H9 (cell line): Measurements from ENCODE around the gene MITF. TPM values are rescaled to one million over a fixed set of nuclear protein-coding genes. Genes with fewer than 3 reads are reported as not detected.

Experiments used
- DNase-seq: peaks from one replicate; pipeline ENCODE4 v3.0.0-alpha.2; 2017
- H2AFZ ChIP-seq: one replicate; pipeline ENCODE4 v1.6.1; 2013; ENCODE audit warnings: mild to moderate bottlenecking, low read length, control low read depth, moderate library complexity
- H2AK5ac ChIP-seq: 2 replicates; pipeline ENCODE4 v1.6.1; 2013; ENCODE audit warnings: low read length, control low read depth, mixed read lengths; ENCODE audit not compliant: insufficient read length
- H2BK120ac ChIP-seq: one replicate; pipeline ENCODE4 v1.6.1; 2013; ENCODE audit warnings: low read depth, mild to moderate bottlenecking, low read length, control low read depth, inconsistent platforms; ENCODE audit not compliant: poor library complexity, severe bottlenecking
- H2BK12ac ChIP-seq: 2 replicates; pipeline ENCODE4 v1.6.1; 2013; ENCODE audit warnings: low read length, control low read depth, mixed read lengths, low read depth; ENCODE audit not compliant: insufficient read length
- H2BK15ac ChIP-seq: 2 replicates; pipeline ENCODE4 v1.6.1; 2013; ENCODE audit warnings: low read depth, low read length, control low read depth
- H2BK20ac ChIP-seq: one replicate; pipeline ENCODE4 v1.6.1; 2013; ENCODE audit warnings: low read depth, mild to moderate bottlenecking, low read length, control low read depth, inconsistent platforms; ENCODE audit not compliant: poor library complexity, severe bottlenecking
- H2BK5ac ChIP-seq: 2 replicates; pipeline ENCODE4 v1.6.1; 2013; ENCODE audit warnings: low read length, control low read depth, mixed read lengths; ENCODE audit not compliant: insufficient read length
- H3K14ac ChIP-seq: 2 replicates; pipeline ENCODE4 v1.6.1; 2013; ENCODE audit warnings: low read length, control low read depth; ENCODE audit not compliant: insufficient read depth
- H3K18ac ChIP-seq: 2 replicates; pipeline ENCODE4 v1.6.1; 2013; ENCODE audit warnings: low read depth, mild to moderate bottlenecking, mixed read lengths, low read length, control low read depth; ENCODE audit not compliant: insufficient read length
- H3K23ac ChIP-seq: 2 replicates; pipeline ENCODE4 v1.6.1; 2013; ENCODE audit warnings: low read length, control low read depth, mixed read lengths, low read depth; ENCODE audit not compliant: insufficient read length
- H3K23me2 ChIP-seq: 2 replicates; pipeline ENCODE4 v1.6.1; 2013; ENCODE audit warnings: low read depth, mild to moderate bottlenecking, mixed read lengths, low read length, control low read depth; ENCODE audit not compliant: insufficient read length, poor library complexity, severe bottlenecking
- H3K27ac ChIP-seq: 2 replicates; pipeline ENCODE4 v1.5.1; 2013; ENCODE audit warnings: low read length, control low read depth, mixed read lengths, low read depth; ENCODE audit not compliant: insufficient read length
- H3K27me3 ChIP-seq: 2 replicates; pipeline ENCODE4 v1.6.1; 2013; ENCODE audit warnings: low read length, control low read depth, inconsistent platforms; ENCODE audit not compliant: insufficient read depth
- H3K4ac ChIP-seq: 2 replicates; pipeline ENCODE4 v1.6.1; 2013; ENCODE audit warnings: low read depth, mild to moderate bottlenecking, control low read depth, inconsistent platforms, low read length, moderate library complexity
- H3K4me1 ChIP-seq: 2 replicates; pipeline ENCODE4 v1.6.1; 2013; ENCODE audit warnings: low read length, control low read depth, inconsistent platforms; ENCODE audit not compliant: insufficient read depth
- H3K4me2 ChIP-seq: 2 replicates; pipeline ENCODE4 v1.6.1; 2013; ENCODE audit warnings: low read length, control low read depth, mixed read lengths; ENCODE audit not compliant: insufficient read length, insufficient read depth
- H3K56ac ChIP-seq: 2 replicates; pipeline ENCODE4 v1.6.1; 2013; ENCODE audit warnings: low read depth, mild to moderate bottlenecking, mixed read lengths, low read length, control low read depth; ENCODE audit not compliant: insufficient read length
- H3K79me1 ChIP-seq: 2 replicates; pipeline ENCODE4 v1.6.1; 2013; ENCODE audit warnings: low read depth, mild to moderate bottlenecking, moderate library complexity, low read length, control low read depth, inconsistent platforms; ENCODE audit not compliant: insufficient read depth, poor library complexity, severe bottlenecking
- H3K79me2 ChIP-seq: 2 replicates; pipeline ENCODE4 v1.6.1; 2013; ENCODE audit warnings: low read length, control low read depth, inconsistent platforms; ENCODE audit not compliant: insufficient read depth
- H3K9ac ChIP-seq: 2 replicates; pipeline ENCODE4 v1.6.1; 2013; ENCODE audit warnings: low read length, control low read depth, mixed read lengths; ENCODE audit not compliant: insufficient read length; ENCODE audit errors: extremely low read depth
- H3K9me3 ChIP-seq: one replicate; pipeline ENCODE4 v1.6.1; 2013; ENCODE audit warnings: low read depth, low read length, inconsistent platforms; ENCODE audit not compliant: control insufficient read depth
- H3T11ph ChIP-seq: one replicate; pipeline ENCODE4 v1.6.1; 2013; ENCODE audit warnings: mild to moderate bottlenecking, low read length, control low read depth, inconsistent platforms
- H4K20me1 ChIP-seq: one replicate; pipeline ENCODE4 v1.6.1; 2013; ENCODE audit not compliant: control insufficient read depth, insufficient read length, insufficient read depth
- H4K5ac ChIP-seq: 2 replicates; pipeline ENCODE4 v1.6.1; 2013; ENCODE audit warnings: low read depth, mild to moderate bottlenecking, mixed read lengths, low read length, control low read depth; ENCODE audit not compliant: insufficient read length
- H4K8ac ChIP-seq: replicated peaks from 2 replicates; pipeline ENCODE4 v1.6.1; 2013; ENCODE audit warnings: low read length, control low read depth, mixed read lengths, low read depth; ENCODE audit not compliant: insufficient read length
- H4K91ac ChIP-seq: 2 replicates; pipeline ENCODE4 v1.6.1; 2013; ENCODE audit warnings: low read depth, mild to moderate bottlenecking, moderate library complexity, mixed read lengths, low read length, control low read depth; ENCODE audit not compliant: insufficient read length
- H3K27ac Mint-ChIP-seq, 3 experiments: 2 replicates in 2 of 3; 3 replicates in 1 of 3; pipeline ENCODE4 v1.8.0; 2020 to 2021; ENCODE audit warnings: mixed read lengths in 3 of 3, mild to moderate bottlenecking in 1 of 3, moderate library complexity in 1 of 3
- H3K27me3 Mint-ChIP-seq: 2 replicates; pipeline ENCODE4 v1.8.0; 2021; ENCODE audit warnings: low read depth, mild to moderate bottlenecking, moderate library complexity, mixed read lengths
- H3K36me3 Mint-ChIP-seq, 3 experiments: 2 replicates in 2 of 3; 3 replicates in 1 of 3; pipeline ENCODE4 v1.8.0; 2020 to 2021; ENCODE audit warnings: low read depth in 3 of 3, mixed read lengths in 3 of 3; ENCODE audit not compliant: insufficient read depth in 1 of 3
- H3K4me1 Mint-ChIP-seq, 2 experiments: 2 replicates each; pipeline ENCODE4 v1.8.0; 2020; ENCODE audit warnings: mixed read lengths in 2 of 2
- H3K4me3 Mint-ChIP-seq, 2 experiments: 2 replicates in 1 of 2; 3 replicates in 1 of 2; pipeline ENCODE4 v1.8.0; 2020 to 2021; ENCODE audit warnings: mild to moderate bottlenecking in 2 of 2, mixed read lengths in 2 of 2, moderate library complexity in 1 of 2
- H3K9me3 Mint-ChIP-seq, 2 experiments: 2 replicates in 1 of 2; 3 replicates in 1 of 2; pipeline ENCODE4 v1.8.0; 2020; ENCODE audit warnings: mild to moderate bottlenecking in 2 of 2, mixed read lengths in 2 of 2, moderate library complexity in 1 of 2
- WGBS: extraction: QIAGEN DNeasy Blood & Tissue Kit; methylation state at CpG from one replicate; pipeline ENCODE4 v1.1.7; 2013; ENCODE audit warnings: missing lambda C conversion rate, low lambda C conversion rate, mixed read lengths; ENCODE audit not compliant: insufficient read length; ENCODE audit errors: extremely low coverage; 5-methylcytosine and 5-hydroxymethylcytosine counted together
- total RNA-seq: library from RNA; stranded (reverse); gene quantifications from 2 replicates; pipeline ENCODE4 v1.2.1, GENCODE V29; 2021
- TF ChIP-seq, protein P1 (sequence below): fragments of 200-600 bp; sonication (generic); conservative IDR thresholded peaks from 3 replicates; pipeline ENCODE4 v1.8.0; 2021; ENCODE audit warnings: antibody characterized with exemption, mild to moderate bottlenecking

Gene MITF
- total RNA-seq, 1 experiment from 2014 or later: 0.81 TPM

DNA sequence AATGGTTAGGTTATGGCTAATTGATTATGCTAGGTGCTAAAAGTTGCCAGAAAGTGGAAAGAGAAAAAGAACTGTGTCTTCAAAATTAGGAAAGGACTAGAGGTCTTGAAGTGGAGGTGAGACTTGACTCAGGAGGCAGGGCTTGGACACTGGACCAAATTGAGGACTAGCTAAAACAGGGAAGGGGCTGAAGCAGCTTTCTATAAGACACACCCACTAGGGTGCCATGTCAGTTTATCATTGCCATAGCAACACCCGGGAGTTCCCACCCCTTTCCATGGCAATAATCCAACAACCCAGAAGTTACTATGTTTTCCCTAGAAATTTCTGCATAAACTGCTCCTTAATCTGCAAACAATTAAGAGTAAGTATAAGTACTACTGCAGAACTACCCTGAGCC lies 42.9 kb upstream of the MITF start:
- Histone ChIP-seq H3K27ac (no peak overlapping the region), H3K4ac (no peak overlapping the region)

More for the DNA sequence above, 42.9 kb upstream of the MITF start:
- Mint-ChIP-seq H3K4me3 (no peak overlapping the region), H3K36me3 (no peaks in the 10 kb centered on the region; a peak in 1 of 7 replicates), H3K9me3 (peaks cover 0 to 3% of the 10 kb centered on the region in 2 experiments; a peak in 1 of 5 replicates), H3K4me1 (no peaks in the 10 kb centered on the region), H3K27ac (no peak overlapping the region), H3K27me3 (peaks cover 5% of the 10 kb centered on the region; the same call in 1 of the 2 replicates)
- DNase-seq: no peak
- Histone ChIP-seq H2AK5ac (no peak overlapping the region), H3K23me2 (no peaks in the 10 kb centered on the region), H3K18ac (no peak overlapping the region), H3T11ph (no peak overlapping the region), H3K23ac (no peak overlapping the region), H2BK5ac (no peak overlapping the region), H3K56ac (no peak overlapping the region), H4K8ac (no peak overlapping the region), H3K9ac (no peak overlapping the region), H2BK12ac (no peak overlapping the region), H2AFZ (no peak overlapping the region), H3K14ac (no peak overlapping the region), H3K79me2 (no peaks in the 10 kb centered on the region), H4K91ac (no peak overlapping the region), H3K27me3 (no peaks in the 10 kb centered on the region), H2BK20ac (no peak overlapping the region), H3K9me3 (peaks cover 5% of the 10 kb centered on the region), H3K4me1 (no peaks in the 10 kb centered on the region), H2BK120ac (no peak overlapping the region), H2BK15ac (no peak overlapping the region), H3K4me2 (no peak overlapping the region), H4K20me1 (no peaks in the 10 kb centered on the region), H3K79me1 (no peaks in the 10 kb centered on the region), H4K5ac (no peak overlapping the region)
- WGBS: no CpG with 5 or more reads among the region's 1 CpG
- TF ChIP-seq, protein P1, sequence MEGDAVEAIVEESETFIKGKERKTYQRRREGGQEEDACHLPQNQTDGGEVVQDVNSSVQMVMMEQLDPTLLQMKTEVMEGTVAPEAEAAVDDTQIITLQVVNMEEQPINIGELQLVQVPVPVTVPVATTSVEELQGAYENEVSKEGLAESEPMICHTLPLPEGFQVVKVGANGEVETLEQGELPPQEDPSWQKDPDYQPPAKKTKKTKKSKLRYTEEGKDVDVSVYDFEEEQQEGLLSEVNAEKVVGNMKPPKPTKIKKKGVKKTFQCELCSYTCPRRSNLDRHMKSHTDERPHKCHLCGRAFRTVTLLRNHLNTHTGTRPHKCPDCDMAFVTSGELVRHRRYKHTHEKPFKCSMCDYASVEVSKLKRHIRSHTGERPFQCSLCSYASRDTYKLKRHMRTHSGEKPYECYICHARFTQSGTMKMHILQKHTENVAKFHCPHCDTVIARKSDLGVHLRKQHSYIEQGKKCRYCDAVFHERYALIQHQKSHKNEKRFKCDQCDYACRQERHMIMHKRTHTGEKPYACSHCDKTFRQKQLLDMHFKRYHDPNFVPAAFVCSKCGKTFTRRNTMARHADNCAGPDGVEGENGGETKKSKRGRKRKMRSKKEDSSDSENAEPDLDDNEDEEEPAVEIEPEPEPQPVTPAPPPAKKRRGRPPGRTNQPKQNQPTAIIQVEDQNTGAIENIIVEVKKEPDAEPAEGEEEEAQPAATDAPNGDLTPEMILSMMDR: no peak
